H9 (cell line): Measurements from ENCODE around the gene RNF217. TPM values are rescaled to one million over a fixed set of nuclear protein-coding genes. Genes with fewer than 3 reads are reported as not detected.

ENCODE experiments used
- DNase-seq: peaks from one replicate; pipeline ENCODE4 v3.0.0-alpha.2; 2017
- H2AFZ ChIP-seq: one replicate; pipeline ENCODE4 v1.6.1; 2013; ENCODE audit warnings: mild to moderate bottlenecking, low read length, control low read depth, moderate library complexity
- H2AK5ac ChIP-seq: 2 replicates; pipeline ENCODE4 v1.6.1; 2013; ENCODE audit warnings: low read length, control low read depth, mixed read lengths; ENCODE audit not compliant: insufficient read length
- H2BK120ac ChIP-seq: one replicate; pipeline ENCODE4 v1.6.1; 2013; ENCODE audit warnings: low read depth, mild to moderate bottlenecking, low read length, control low read depth, inconsistent platforms; ENCODE audit not compliant: poor library complexity, severe bottlenecking
- H2BK12ac ChIP-seq: 2 replicates; pipeline ENCODE4 v1.6.1; 2013; ENCODE audit warnings: low read length, control low read depth, mixed read lengths, low read depth; ENCODE audit not compliant: insufficient read length
- H2BK15ac ChIP-seq: 2 replicates; pipeline ENCODE4 v1.6.1; 2013; ENCODE audit warnings: low read depth, low read length, control low read depth
- H2BK20ac ChIP-seq: one replicate; pipeline ENCODE4 v1.6.1; 2013; ENCODE audit warnings: low read depth, mild to moderate bottlenecking, low read length, control low read depth, inconsistent platforms; ENCODE audit not compliant: poor library complexity, severe bottlenecking
- H2BK5ac ChIP-seq: 2 replicates; pipeline ENCODE4 v1.6.1; 2013; ENCODE audit warnings: low read length, control low read depth, mixed read lengths; ENCODE audit not compliant: insufficient read length
- H3K14ac ChIP-seq: 2 replicates; pipeline ENCODE4 v1.6.1; 2013; ENCODE audit warnings: low read length, control low read depth; ENCODE audit not compliant: insufficient read depth
- H3K18ac ChIP-seq: 2 replicates; pipeline ENCODE4 v1.6.1; 2013; ENCODE audit warnings: low read depth, mild to moderate bottlenecking, mixed read lengths, low read length, control low read depth; ENCODE audit not compliant: insufficient read length
- H3K23ac ChIP-seq: 2 replicates; pipeline ENCODE4 v1.6.1; 2013; ENCODE audit warnings: low read length, control low read depth, mixed read lengths, low read depth; ENCODE audit not compliant: insufficient read length
- H3K23me2 ChIP-seq: 2 replicates; pipeline ENCODE4 v1.6.1; 2013; ENCODE audit warnings: low read depth, mild to moderate bottlenecking, mixed read lengths, low read length, control low read depth; ENCODE audit not compliant: insufficient read length, poor library complexity, severe bottlenecking
- H3K27ac ChIP-seq: 2 replicates; pipeline ENCODE4 v1.5.1; 2013; ENCODE audit warnings: low read length, control low read depth, mixed read lengths, low read depth; ENCODE audit not compliant: insufficient read length
- H3K27me3 ChIP-seq: 2 replicates; pipeline ENCODE4 v1.6.1; 2013; ENCODE audit warnings: low read length, control low read depth, inconsistent platforms; ENCODE audit not compliant: insufficient read depth
- H3K4ac ChIP-seq: 2 replicates; pipeline ENCODE4 v1.6.1; 2013; ENCODE audit warnings: low read depth, mild to moderate bottlenecking, control low read depth, inconsistent platforms, low read length, moderate library complexity
- H3K4me1 ChIP-seq: 2 replicates; pipeline ENCODE4 v1.6.1; 2013; ENCODE audit warnings: low read length, control low read depth, inconsistent platforms; ENCODE audit not compliant: insufficient read depth
- H3K4me2 ChIP-seq: 2 replicates; pipeline ENCODE4 v1.6.1; 2013; ENCODE audit warnings: low read length, control low read depth, mixed read lengths; ENCODE audit not compliant: insufficient read length, insufficient read depth
- H3K56ac ChIP-seq: 2 replicates; pipeline ENCODE4 v1.6.1; 2013; ENCODE audit warnings: low read depth, mild to moderate bottlenecking, mixed read lengths, low read length, control low read depth; ENCODE audit not compliant: insufficient read length
- H3K79me1 ChIP-seq: 2 replicates; pipeline ENCODE4 v1.6.1; 2013; ENCODE audit warnings: low read depth, mild to moderate bottlenecking, moderate library complexity, low read length, control low read depth, inconsistent platforms; ENCODE audit not compliant: insufficient read depth, poor library complexity, severe bottlenecking
- H3K79me2 ChIP-seq: 2 replicates; pipeline ENCODE4 v1.6.1; 2013; ENCODE audit warnings: low read length, control low read depth, inconsistent platforms; ENCODE audit not compliant: insufficient read depth
- H3K9ac ChIP-seq: 2 replicates; pipeline ENCODE4 v1.6.1; 2013; ENCODE audit warnings: low read length, control low read depth, mixed read lengths; ENCODE audit not compliant: insufficient read length; ENCODE audit errors: extremely low read depth
- H3K9me3 ChIP-seq: one replicate; pipeline ENCODE4 v1.6.1; 2013; ENCODE audit warnings: low read depth, low read length, inconsistent platforms; ENCODE audit not compliant: control insufficient read depth
- H3T11ph ChIP-seq: one replicate; pipeline ENCODE4 v1.6.1; 2013; ENCODE audit warnings: mild to moderate bottlenecking, low read length, control low read depth, inconsistent platforms
- H4K20me1 ChIP-seq: one replicate; pipeline ENCODE4 v1.6.1; 2013; ENCODE audit not compliant: control insufficient read depth, insufficient read length, insufficient read depth
- H4K5ac ChIP-seq: 2 replicates; pipeline ENCODE4 v1.6.1; 2013; ENCODE audit warnings: low read depth, mild to moderate bottlenecking, mixed read lengths, low read length, control low read depth; ENCODE audit not compliant: insufficient read length
- H4K8ac ChIP-seq: replicated peaks from 2 replicates; pipeline ENCODE4 v1.6.1; 2013; ENCODE audit warnings: low read length, control low read depth, mixed read lengths, low read depth; ENCODE audit not compliant: insufficient read length
- H4K91ac ChIP-seq: 2 replicates; pipeline ENCODE4 v1.6.1; 2013; ENCODE audit warnings: low read depth, mild to moderate bottlenecking, moderate library complexity, mixed read lengths, low read length, control low read depth; ENCODE audit not compliant: insufficient read length
- H3K27ac Mint-ChIP-seq, 3 experiments: 2 replicates in 2 of 3; 3 replicates in 1 of 3; pipeline ENCODE4 v1.8.0; 2020 to 2021; ENCODE audit warnings: mixed read lengths in 3 of 3, mild to moderate bottlenecking in 1 of 3, moderate library complexity in 1 of 3
- H3K27me3 Mint-ChIP-seq: 2 replicates; pipeline ENCODE4 v1.8.0; 2021; ENCODE audit warnings: low read depth, mild to moderate bottlenecking, moderate library complexity, mixed read lengths
- H3K36me3 Mint-ChIP-seq, 3 experiments: 2 replicates in 2 of 3; 3 replicates in 1 of 3; pipeline ENCODE4 v1.8.0; 2020 to 2021; ENCODE audit warnings: low read depth in 3 of 3, mixed read lengths in 3 of 3; ENCODE audit not compliant: insufficient read depth in 1 of 3
- H3K4me1 Mint-ChIP-seq, 2 experiments: 2 replicates each; pipeline ENCODE4 v1.8.0; 2020; ENCODE audit warnings: mixed read lengths in 2 of 2
- H3K4me3 Mint-ChIP-seq, 2 experiments: 2 replicates in 1 of 2; 3 replicates in 1 of 2; pipeline ENCODE4 v1.8.0; 2020 to 2021; ENCODE audit warnings: mild to moderate bottlenecking in 2 of 2, mixed read lengths in 2 of 2, moderate library complexity in 1 of 2
- H3K9me3 Mint-ChIP-seq, 2 experiments: 2 replicates in 1 of 2; 3 replicates in 1 of 2; pipeline ENCODE4 v1.8.0; 2020; ENCODE audit warnings: mild to moderate bottlenecking in 2 of 2, mixed read lengths in 2 of 2, moderate library complexity in 1 of 2
- CTCF ChIP-seq: fragments of 200-600 bp; sonication (generic); conservative IDR thresholded peaks from 3 replicates; pipeline ENCODE4 v1.8.0; 2021; ENCODE audit warnings: antibody characterized with exemption, mild to moderate bottlenecking
- WGBS: extraction: QIAGEN DNeasy Blood & Tissue Kit; methylation state at CpG from one replicate; pipeline ENCODE4 v1.1.7; 2013; ENCODE audit warnings: missing lambda C conversion rate, low lambda C conversion rate, mixed read lengths; ENCODE audit not compliant: insufficient read length; ENCODE audit errors: extremely low coverage; 5-methylcytosine and 5-hydroxymethylcytosine counted together
- total RNA-seq: library from RNA; stranded (reverse); gene quantifications from 2 replicates; pipeline ENCODE4 v1.2.1, GENCODE V29; 2021

Gene RNF217
- total RNA-seq, 1 experiment from 2014 or later, result 9.6 TPM

GRCh38 chr6:125044066-125044465 lies 81.8 kb downstream of the RNF217 start:
- no peak overlapping the region for H3K4me3 Mint-ChIP-seq
- no CpG with 5 or more reads among the region's 3 CpGs for WGBS
- Histone ChIP-seq H3K18ac (no peak overlapping the region), H3K79me1 (no peaks in the 10 kb centered on the region), H3K4me2 (no peak overlapping the region), H4K20me1 (no peaks in the 10 kb centered on the region), H3K4me1 (no peaks in the 10 kb centered on the region; the same call in 1 of the 2 replicates), H2BK20ac (no peak overlapping the region), H3K27ac (no peak overlapping the region), H3K79me2 (no peaks in the 10 kb centered on the region), H3T11ph (no peak overlapping the region), H2AK5ac (no peak overlapping the region), H3K23ac (no peak overlapping the region), H3K9me3 (no peaks in the 10 kb centered on the region), H2BK5ac (no peak overlapping the region), H3K56ac (no peak overlapping the region), H2BK15ac (no peak overlapping the region), H2AFZ (no peak overlapping the region), H4K8ac (no peak overlapping the region), H4K5ac (no peak overlapping the region), H3K9ac (no peak overlapping the region), H4K91ac (no peak overlapping the region), H3K27me3 (no peaks in the 10 kb centered on the region), H2BK120ac (no peak overlapping the region), H2BK12ac (no peak overlapping the region), H3K14ac (no peak overlapping the region), H3K4ac (no peak overlapping the region), H3K23me2 (no peaks in the 10 kb centered on the region)
- H3K27ac Mint-ChIP-seq, result no peak overlapping the region
- no peak for DNase-seq
- no peaks in the 10 kb centered on the region for H3K36me3 Mint-ChIP-seq
- peaks cover 20% of the 10 kb centered on the region in 2 experiments for H3K4me1 Mint-ChIP-seq
- no peaks in the 10 kb centered on the region for H3K27me3 Mint-ChIP-seq
- H3K9me3 Mint-ChIP-seq, result no peaks in the 10 kb centered on the region
- TF ChIP-seq CTCF, result no peak
